ENCODE data around the gene SWAP70. TPM values are rescaled to one million over a fixed set of nuclear protein-coding genes. Genes with fewer than 3 reads are reported as not detected.

Gene SWAP70
- total and polyA plus RNA-seq, 10 of the 15 experiments (the other 5 are each of a cell fraction or from before 2014, with no cell fraction given): 20.6 to 62.4 (median 41.7) TPM

GRCh38 chr11:9757809-9758636, 94.1 kb downstream of the SWAP70 start (continued):
- TF ChIP-seq BACH1 (IDR thresholded peaks at IDR 0.05; ENCODE audit: borderline replicate concordance) (peak; percentile 88; the same call in 1 of the 2 replicates), PAX8 (IDR thresholded peaks at IDR 0.05) (no peak), CREB1 (IDR thresholded peaks at IDR 0.05; ENCODE audit: low read depth) (peak; percentile 39; the same call in 1 of the 2 replicates), ZZZ3 (IDR thresholded peaks at IDR 0.05; ENCODE audit: control insufficient read depth, insufficient read length, low read depth) (no peak), ZBED1 (IDR thresholded peaks at IDR 0.05; ENCODE audit: borderline replicate concordance) (no peak), KAT2A (conservative IDR thresholded peaks at IDR 0.05; ENCODE audit: control insufficient read depth, low read depth, low read length) (no peak), ZNF622 (IDR thresholded peaks at IDR 0.05) (no peak), TBL1XR1 (IDR thresholded peaks at IDR 0.05; ENCODE audit: low read depth, low read length) (no peak), POLR2AphosphoS5 (IDR thresholded peaks at IDR 0.05; ENCODE audit: low read length) (no peak), GATAD2B (conservative IDR thresholded peaks at IDR 0.05; ENCODE audit: low read depth) (peak; percentile 75), MTA2 (IDR thresholded peaks at IDR 0.05; ENCODE audit: low read depth) (peak; percentile 53; the same call in 1 of the 2 replicates), POLR2AphosphoS2 (IDR thresholded peaks at IDR 0.05; ENCODE audit: low read depth, low read length) (no peak), RBBP5 (conservative IDR thresholded peaks at IDR 0.05) (no peak), ZBTB11 (CRISPR knock-in tag; IDR thresholded peaks at IDR 0.05) (no peak), CREM (IDR thresholded peaks at IDR 0.05; ENCODE audit: low read depth) (0 out of 2 replicates have a peak, but pooled peaks have one; percentile 8), RB1 (IDR thresholded peaks at IDR 0.05; ENCODE audit: borderline replicate concordance) (0 out of 2 replicates have a peak, but pooled peaks have one; percentile 80), EZH2 (IDR thresholded peaks at IDR 0.05; ENCODE audit: borderline replicate concordance, control insufficient read depth, low read depth, low read length) (no peak), ASH2L (IDR thresholded peaks at IDR 0.05; ENCODE audit: borderline replicate concordance, low read depth) (no peak), NR2C1 (IDR thresholded peaks at IDR 0.05) (no peak), PAX5 (IDR thresholded peaks at IDR 0.05; ENCODE audit: borderline replicate concordance, low read depth, low read length) (peak; percentile 71), ZNF207 (IDR thresholded peaks at IDR 0.05; ENCODE audit: borderline replicate concordance) (no peak; the same call in 1 of the 2 replicates), MYB (IDR thresholded peaks at IDR 0.05; ENCODE audit: borderline replicate concordance, low read depth, low read length) (no peak), MEF2A (IDR thresholded peaks at IDR 0.05; ENCODE audit: insufficient read depth, low read depth, low read length) (0 out of 2 replicates have a peak, but pooled peaks have one; percentile 29), IKZF2 (IDR thresholded peaks at IDR 0.05) (peak; percentile 58 to 67), ESRRA (IDR thresholded peaks at IDR 0.05; ENCODE audit: low read length) (no peak), ZBTB33 (IDR thresholded peaks at IDR 0.05) (no peak), DPF2 (IDR thresholded peaks at IDR 0.05) (peak; percentile 57)

All from GM12878 (cell line).